GM19468 (cell line): ENCODE data around the gene CENPS.
"Not testable (repeated sequence)": the region's sequence is repeated elsewhere in the genome, so short reads cannot be mapped to it uniquely, and the experiment has no call there.

Source experiments
- ATAC-seq: cut with Tn5 transposase; IDR thresholded peaks from one replicate; pipeline ENCODE4 v1.9.1; 2021; ENCODE audit warnings: mild to moderate bottlenecking, moderate library complexity, moderate number of reproducible peaks; ENCODE audit not compliant: unreplicated experiment; ENCODE audit errors: extremely low read depth

The CENPS gene

DNA sequence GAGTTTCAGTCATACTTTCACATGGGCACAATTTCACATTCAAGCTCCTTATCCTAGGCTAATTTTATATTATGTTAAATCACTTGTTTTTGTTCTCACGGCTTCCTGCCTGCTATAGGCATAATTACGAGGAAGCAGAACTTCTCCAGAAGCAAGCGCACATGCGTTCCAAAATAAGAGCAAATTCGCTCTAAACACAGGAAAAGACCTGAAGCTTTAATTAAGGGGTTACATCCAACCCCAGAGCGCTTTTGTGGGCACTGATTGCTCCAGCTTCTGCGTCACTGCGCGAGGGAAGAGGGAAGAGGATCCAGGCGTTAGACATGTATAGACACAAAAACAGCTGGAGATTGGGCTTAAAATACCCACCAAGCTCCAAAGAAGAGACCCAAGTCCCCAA lies 19.5 kb downstream of the CENPS start, which contains the start of gene CORT:
TSS of gene CORT (plus strand) at position 281 of the 400 bp plus-strand sequence. CDS start 193 bp downstream, outside the sequence.
- no peak for ATAC-seq

- no peak for ATAC-seq
Observed at GRCh38 chr1:10450156-10450814, 20.1 kb downstream of the CENPS start.

- no peak for ATAC-seq
Observed at GRCh38 chr1:10450836-10451235, 20.6 kb downstream of the CENPS start.

DNA sequence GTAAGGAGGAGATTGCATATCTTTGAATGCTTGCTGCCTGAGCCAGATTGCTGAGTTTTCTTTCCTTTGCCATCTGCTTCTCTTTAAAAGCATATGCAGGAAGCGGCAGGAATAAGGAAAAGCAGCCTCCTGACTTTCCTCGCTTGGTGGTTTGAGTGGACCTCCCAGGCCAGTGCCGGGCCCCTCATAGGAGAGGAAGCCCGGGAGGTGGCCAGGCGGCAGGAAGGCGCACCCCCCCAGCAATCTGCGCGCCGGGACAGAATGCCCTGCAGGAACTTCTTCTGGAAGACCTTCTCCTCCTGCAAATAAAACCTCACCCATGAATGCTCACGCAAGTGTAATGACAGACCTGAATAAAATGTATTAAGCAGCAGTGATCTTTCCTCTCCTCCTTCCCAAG lies 21.1 kb downstream of the CENPS start:
- ATAC-seq, result no peak

- no peak for ATAC-seq
Observed at GRCh38 chr1:10456048-10456447, 25.8 kb downstream of the CENPS start.

DNA sequence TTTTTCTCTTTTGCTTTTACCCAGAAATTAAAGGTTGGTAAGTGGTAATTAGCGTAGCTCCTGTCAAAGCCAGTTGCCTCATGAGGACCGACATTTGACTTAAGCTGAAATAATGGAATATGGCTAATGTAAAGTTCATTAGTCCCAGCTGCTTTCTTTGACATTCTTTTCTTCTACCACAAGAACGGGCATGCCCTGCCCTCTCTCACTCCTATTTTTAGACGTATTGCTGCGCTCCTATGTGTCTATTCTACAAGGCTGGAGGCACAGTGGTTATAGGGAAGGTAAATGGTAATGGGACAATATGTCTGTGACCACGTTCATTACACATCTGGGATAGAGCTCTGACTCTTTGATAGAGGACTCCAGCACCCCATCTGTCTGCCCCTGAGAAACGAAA lies 26.4 kb downstream of the CENPS start:
- no peak for ATAC-seq

DNA sequence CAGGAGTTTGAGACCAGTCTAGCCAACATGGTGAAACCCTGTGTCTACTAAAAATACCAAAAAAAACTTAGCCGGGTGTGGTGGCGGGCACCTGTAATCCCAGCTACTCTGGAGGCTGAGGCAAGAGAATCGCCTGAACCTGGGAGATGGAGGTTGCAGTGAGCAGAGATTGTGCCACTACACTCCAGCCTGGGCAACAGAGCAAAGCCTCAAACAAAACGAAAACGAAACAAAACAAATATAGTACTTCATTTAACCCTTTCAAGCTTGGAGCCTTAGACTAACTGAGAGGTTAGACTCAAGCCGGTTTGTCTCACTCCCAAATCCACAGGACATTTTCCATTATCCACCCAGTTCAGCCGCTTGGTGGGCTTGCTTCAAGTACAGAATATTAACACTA lies 27.2 kb downstream of the CENPS start:
- ATAC-seq, result not testable (repeated sequence)

DNA sequence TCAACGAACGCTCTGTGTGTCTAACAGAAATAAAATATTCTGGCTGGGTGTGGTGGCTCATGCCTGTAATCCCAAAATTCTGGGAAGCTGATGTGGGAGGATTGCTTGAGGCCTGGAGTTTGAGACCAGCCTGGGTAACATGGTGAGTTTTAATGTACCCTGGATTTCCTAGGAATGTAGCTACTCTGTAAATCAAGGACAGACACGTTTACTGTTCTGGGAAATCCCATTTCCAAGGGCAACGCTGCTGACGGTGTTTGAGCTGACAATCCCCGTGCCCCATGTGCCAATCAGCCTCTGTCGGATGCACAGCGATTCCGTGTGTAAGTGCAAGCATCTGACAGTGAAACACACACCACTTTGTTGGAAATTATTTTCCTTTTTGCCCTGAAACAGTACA lies 27.6 kb downstream of the CENPS start:
- ATAC-seq, result no peak

GRCh38 chr1:10459184-10459583 lies 29.0 kb downstream of the CENPS start:
- ATAC-seq, result no peak

- ATAC-seq, result no peak
Observed at GRCh38 chr1:10467078-10467477, 36.8 kb downstream of the CENPS start.

DNA sequence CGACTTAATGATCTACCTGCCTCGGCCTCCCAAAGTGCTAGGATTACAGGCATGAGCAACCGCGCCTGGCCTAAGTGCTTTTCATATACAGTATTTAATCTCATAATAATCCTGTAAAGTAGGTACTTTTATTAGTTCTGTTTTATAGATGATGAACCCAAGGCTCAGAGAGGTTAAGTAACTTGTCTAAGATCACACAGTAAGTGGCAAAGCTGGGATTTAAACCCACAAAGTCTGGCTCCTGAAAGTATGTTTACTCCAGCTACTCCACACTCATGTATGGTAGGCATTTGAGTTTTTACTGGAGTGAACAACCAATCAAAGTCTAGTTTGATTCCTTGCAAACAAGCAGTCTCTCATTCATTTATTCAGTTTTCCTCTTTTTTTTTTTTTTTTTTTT lies 39.8 kb downstream of the CENPS start:
- no peak for ATAC-seq

GRCh38 chr1:10471411-10472219 lies 41.4 kb downstream of the CENPS start:
- no peak for ATAC-seq

DNA sequence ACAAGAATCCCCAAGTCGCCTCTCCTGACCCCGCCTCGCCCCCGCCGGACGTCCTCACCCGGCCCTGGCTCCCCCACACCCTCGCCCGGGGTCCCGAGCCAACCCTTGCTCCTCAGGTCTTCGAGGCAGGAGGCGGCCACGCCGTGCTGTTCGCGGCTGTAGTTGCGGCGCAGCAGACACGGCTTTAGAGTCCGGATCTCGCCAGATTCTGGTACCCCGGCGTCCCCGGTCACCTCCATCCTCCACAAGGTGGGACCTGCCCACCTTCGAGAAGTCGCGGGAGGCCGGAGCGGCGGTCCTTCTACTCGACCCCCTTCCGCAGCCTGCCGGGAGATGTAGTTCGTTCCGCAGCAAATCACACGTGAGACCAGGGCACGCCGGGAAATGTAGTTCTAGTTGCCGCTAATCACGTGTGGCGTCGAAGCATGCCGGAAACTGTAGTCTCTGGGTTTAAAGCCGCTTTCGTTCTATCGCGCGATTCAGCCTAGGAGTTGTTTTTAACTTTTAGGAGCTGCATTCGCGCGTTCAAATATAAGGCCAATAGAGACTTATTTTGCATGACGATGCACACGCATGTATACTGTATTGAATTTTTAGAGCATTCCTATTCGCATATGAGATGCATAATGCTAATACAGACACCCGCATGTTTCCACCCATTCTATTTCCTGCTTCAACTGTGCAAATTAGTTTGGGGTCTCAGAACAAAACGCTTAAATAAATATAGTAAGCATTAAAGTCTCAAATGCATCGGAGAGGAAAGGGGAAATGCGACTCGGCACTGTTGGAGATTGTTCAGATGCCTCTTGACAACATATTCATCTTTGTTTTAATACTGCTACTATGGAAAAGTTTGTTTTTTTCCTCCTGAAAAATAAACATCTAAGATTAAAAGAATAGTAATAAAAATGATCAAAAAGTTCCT lies 42.2 kb downstream of the CENPS start, which contains the start of gene DFFA:
TSS of gene DFFA (minus strand) at position 310 of the 925 bp plus-strand sequence. CDS start at position 239, 71 bp downstream.
- ATAC-seq, result peak; percentile 32

DNA sequence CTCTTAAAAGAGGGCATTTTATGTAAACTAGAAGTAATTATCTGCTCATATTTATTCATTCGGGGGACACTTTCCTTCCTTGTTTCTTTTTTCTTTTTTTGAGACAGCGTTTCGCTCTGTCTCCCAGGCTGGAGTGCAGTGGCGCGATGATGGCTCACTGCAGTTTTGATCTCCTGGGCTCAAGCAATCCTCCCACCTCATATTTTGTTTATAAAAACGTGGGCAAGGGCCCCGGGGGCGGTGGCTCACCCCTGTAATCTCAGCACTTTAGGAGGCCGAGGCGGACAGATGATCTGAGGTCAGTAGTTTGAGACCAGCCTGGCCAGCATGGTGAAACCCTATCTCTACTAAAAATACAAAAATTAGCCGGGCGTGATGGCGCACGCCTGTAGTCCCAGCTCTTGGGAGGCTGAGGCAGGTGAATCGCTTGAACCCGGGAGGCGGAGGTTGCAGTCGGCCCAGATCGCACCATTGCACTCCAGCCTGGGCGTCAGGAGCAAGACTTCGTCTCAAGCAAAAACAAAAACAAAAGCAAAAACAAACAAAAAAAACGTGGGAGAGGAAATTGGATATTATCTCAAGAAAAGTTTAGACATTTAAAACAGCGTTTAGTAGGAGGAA lies 43.0 kb downstream of the CENPS start:
- no peak for ATAC-seq

- not testable (repeated sequence) for ATAC-seq
Observed at GRCh38 chr1:10474309-10474612, 44.0 kb downstream of the CENPS start.

GRCh38 chr1:10474613-10475507 lies 44.6 kb downstream of the CENPS start, which contains the start of gene PEX14:
Gene PEX14 (plus strand): TSS chr1:10474950. CDS start chr1:10474967, 17 bp downstream.
- ATAC-seq, result peak; percentile 49

DNA sequence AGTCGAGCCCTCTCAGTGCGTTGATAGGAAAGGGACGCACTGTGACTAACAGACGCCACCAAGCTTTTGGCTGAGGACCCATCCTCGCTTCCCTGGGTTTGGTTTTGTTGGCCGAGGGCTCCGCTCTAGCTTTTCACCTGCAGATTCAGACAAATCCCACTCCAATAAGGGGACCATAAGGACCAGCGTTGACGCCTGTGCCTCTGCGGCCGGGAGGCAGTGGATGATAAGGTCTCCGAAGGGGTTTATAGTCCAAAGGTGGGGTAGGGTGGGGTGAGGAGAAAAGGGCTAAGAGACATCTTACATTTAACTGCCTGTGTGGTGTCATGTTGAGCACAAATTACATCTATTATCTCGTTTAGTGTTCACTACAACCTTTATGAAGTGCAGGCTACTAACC lies 45.3 kb downstream of the CENPS start:
- no peak for ATAC-seq

DNA sequence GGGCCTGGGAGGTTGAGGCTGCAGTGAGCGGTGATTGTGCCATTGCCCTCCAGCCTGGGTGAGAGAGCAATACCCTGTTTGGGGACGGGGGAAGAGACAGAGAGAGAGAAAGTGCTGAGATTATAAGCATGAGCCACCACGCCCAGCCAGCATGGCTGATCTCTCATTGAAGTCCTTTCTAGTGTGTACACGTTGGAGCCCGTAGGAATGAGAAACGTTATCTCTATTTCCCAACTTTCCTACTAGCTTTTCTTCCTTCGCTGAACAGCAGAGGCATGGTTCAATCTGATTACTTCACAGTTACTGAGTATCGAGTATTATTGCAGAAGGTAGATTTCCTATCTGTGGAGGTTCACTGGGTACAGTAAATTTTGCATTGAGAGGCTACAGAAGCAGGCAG lies 49.1 kb downstream of the CENPS start:
- ATAC-seq, result no peak

DNA sequence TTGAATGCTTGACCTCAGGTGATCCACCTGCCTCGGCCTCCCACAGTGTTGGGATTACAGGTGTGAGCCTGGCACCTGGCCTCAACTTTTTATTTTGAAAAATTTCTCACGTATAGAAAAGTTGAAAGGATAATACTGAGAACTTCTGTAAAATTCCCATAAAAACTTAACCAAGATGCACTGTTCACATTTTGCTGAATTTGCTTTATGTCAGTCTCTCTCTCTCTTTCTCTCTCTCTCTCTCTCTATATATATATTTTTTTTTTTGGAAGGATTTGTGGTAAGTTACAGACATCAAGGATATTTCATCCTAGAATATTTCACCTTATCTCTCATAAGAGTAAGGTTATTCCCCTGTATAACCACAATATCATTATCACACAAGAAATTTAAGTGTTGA lies 50.4 kb downstream of the CENPS start:
- ATAC-seq, result no peak
